ENCODE measurements around the gene CECR2.

DNA sequence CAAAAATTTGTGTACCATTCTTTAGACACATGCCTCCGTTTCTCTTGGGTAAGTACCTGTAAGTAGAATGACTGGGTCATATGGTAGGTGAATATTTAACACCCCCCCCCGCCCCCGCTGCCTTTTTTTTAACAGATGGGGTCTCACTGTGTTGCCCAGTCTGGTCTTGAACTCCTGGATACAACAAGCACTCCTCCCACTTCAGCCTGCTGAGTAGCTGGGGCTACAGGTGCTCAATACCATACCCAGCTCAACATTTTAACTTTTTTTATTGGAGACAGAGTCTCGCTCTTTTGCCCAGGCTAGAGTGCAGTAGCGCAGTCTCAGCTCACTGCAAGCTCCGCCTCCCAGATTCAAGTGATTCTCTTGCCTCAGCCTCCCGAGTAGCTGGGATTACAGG is 32.5 kb downstream of the CECR2 start:
- TF ChIP-seq, protein P1, sequence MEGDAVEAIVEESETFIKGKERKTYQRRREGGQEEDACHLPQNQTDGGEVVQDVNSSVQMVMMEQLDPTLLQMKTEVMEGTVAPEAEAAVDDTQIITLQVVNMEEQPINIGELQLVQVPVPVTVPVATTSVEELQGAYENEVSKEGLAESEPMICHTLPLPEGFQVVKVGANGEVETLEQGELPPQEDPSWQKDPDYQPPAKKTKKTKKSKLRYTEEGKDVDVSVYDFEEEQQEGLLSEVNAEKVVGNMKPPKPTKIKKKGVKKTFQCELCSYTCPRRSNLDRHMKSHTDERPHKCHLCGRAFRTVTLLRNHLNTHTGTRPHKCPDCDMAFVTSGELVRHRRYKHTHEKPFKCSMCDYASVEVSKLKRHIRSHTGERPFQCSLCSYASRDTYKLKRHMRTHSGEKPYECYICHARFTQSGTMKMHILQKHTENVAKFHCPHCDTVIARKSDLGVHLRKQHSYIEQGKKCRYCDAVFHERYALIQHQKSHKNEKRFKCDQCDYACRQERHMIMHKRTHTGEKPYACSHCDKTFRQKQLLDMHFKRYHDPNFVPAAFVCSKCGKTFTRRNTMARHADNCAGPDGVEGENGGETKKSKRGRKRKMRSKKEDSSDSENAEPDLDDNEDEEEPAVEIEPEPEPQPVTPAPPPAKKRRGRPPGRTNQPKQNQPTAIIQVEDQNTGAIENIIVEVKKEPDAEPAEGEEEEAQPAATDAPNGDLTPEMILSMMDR (IDR thresholded peaks at IDR 0.05), result no peak
- no peak for TF ChIP-seq POLR2A (IDR thresholded peaks at IDR 0.05; ENCODE audit: low read depth)
- no peak for TF ChIP-seq EP300 (IDR thresholded peaks at IDR 0.05)
- TF ChIP-seq POLR2AphosphoS5 (IDR thresholded peaks at IDR 0.05), result no peak
